Measurements from ENCODE around the gene ZC3H4.

Gene ZC3H4

GRCh38 chr19:47112166-47112996, 1.2 kb downstream of the ZC3H4 start:
- Histone ChIP-seq H3K4me1 (ENCODE audit: insufficient read depth, low read length) (peaks cover 30% of the 10 kb centered on the region), H3K27ac (ENCODE audit: low read depth, low read length) (peak overlapping the region; percentile 100), H3K9ac (ENCODE audit: low read length) (peak overlapping the region; percentile 99), H3K36me3 (ENCODE audit: insufficient read depth, low read length) (peaks cover 5% of the 10 kb centered on the region), H3K4me3 (ENCODE audit: low read depth in 1 of 2, low read length in 2 of 2) (peak overlapping the region; percentile 84 to 90), H3K9me3 (ENCODE audit: low read length) (no peaks in the 10 kb centered on the region), H3K27me3 (ENCODE audit: control insufficient read depth in 1 of 2, insufficient read depth in 2 of 2, low read length in 2 of 2) (no peaks in the 10 kb centered on the region)

DNA sequence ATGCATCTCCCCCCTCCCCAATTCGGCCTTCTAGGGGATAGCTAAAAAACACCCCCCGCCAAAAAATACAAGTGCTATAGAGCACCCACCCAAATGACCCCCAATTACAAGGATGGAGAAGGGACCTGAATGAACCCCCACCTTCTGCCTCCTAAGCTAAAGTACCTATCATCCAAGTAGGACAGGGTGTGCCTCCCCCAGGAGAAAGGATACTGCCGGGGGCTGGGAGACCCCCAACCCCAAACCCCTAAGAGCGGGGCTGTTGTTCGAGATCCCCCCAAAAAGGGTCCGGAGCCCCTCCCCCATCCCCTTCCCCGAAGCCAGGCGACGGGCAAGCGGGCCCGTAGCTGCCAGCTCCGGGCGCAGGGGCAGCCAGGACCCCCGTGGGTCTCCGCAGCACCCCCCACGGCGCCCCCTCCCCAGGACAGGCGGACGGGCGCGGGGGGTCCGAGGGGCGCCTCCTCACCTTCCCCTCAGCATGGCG, 1.9 kb downstream of the ZC3H4 start:
- Histone ChIP-seq H3K27ac (ENCODE audit: low read depth, low read length) (peak overlapping the region; percentile 100), H3K36me3 (ENCODE audit: insufficient read depth, low read length) (peaks cover 5% of the 10 kb centered on the region), H3K4me1 (ENCODE audit: insufficient read depth, low read length) (peaks cover 37% of the 10 kb centered on the region), H3K9ac (ENCODE audit: low read length) (peak overlapping the region; percentile 99), H3K4me3 (ENCODE audit: low read depth in 1 of 2, low read length in 2 of 2) (peak overlapping the region; percentile 84), H3K27me3 (ENCODE audit: control insufficient read depth in 1 of 2, insufficient read depth in 2 of 2, low read length in 2 of 2) (no peaks in the 10 kb centered on the region), H3K9me3 (ENCODE audit: low read length) (no peaks in the 10 kb centered on the region)

- Histone ChIP-seq H3K9ac (ENCODE audit: low read length) (peak overlapping the region; percentile 99), H3K27me3 (ENCODE audit: control insufficient read depth in 1 of 2, insufficient read depth in 2 of 2, low read length in 2 of 2) (no peaks in the 10 kb centered on the region), H3K4me1 (ENCODE audit: insufficient read depth, low read length) (peaks cover 43% of the 10 kb centered on the region), H3K27ac (ENCODE audit: low read depth, low read length) (peak overlapping the region; percentile 100), H3K9me3 (ENCODE audit: low read length) (no peaks in the 10 kb centered on the region), H3K4me3 (ENCODE audit: low read depth in 1 of 2, low read length in 2 of 2) (peak overlapping the region; percentile 84), H3K36me3 (ENCODE audit: insufficient read depth, low read length) (peaks cover 5% of the 10 kb centered on the region)
Observed at GRCh38 chr19:47111006-47111621, 2.5 kb downstream of the ZC3H4 start.

DNA sequence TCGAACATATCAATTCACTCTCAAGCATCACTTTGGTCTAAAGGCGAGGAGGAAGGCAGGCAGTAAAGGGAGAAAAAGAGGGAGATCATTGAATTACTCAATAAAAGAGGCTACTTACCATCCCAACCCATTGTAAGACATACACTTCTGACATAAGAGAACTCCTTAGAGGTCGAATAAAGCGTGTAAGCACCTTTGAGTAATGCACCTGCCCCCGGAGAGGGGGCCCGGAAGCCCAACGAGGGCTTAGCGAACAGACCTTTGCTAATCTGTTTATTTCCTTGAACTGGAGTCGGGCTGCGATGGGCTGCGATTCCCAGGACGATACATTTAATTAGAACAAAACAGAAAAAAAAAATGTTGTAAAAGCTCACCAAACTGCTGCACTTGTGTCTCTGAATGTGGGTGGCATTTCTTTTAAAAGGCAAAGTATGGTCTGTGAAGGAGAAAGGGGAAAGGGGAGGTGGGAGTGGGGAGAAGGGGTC, 3.0 kb downstream of the ZC3H4 start:
- Histone ChIP-seq H3K9ac (ENCODE audit: low read length) (peak overlapping the region; percentile 99), H3K27ac (ENCODE audit: low read depth, low read length) (peak overlapping the region; percentile 100), H3K4me3 (ENCODE audit: low read depth in 1 of 2, low read length in 2 of 2) (peak overlapping the region; percentile 84), H3K9me3 (ENCODE audit: low read length) (no peaks in the 10 kb centered on the region), H3K27me3 (ENCODE audit: control insufficient read depth in 1 of 2, insufficient read depth in 2 of 2, low read length in 2 of 2) (no peaks in the 10 kb centered on the region), H3K36me3 (ENCODE audit: insufficient read depth, low read length) (peaks cover 5% of the 10 kb centered on the region), H3K4me1 (ENCODE audit: insufficient read depth, low read length) (peaks cover 48% of the 10 kb centered on the region)

DNA sequence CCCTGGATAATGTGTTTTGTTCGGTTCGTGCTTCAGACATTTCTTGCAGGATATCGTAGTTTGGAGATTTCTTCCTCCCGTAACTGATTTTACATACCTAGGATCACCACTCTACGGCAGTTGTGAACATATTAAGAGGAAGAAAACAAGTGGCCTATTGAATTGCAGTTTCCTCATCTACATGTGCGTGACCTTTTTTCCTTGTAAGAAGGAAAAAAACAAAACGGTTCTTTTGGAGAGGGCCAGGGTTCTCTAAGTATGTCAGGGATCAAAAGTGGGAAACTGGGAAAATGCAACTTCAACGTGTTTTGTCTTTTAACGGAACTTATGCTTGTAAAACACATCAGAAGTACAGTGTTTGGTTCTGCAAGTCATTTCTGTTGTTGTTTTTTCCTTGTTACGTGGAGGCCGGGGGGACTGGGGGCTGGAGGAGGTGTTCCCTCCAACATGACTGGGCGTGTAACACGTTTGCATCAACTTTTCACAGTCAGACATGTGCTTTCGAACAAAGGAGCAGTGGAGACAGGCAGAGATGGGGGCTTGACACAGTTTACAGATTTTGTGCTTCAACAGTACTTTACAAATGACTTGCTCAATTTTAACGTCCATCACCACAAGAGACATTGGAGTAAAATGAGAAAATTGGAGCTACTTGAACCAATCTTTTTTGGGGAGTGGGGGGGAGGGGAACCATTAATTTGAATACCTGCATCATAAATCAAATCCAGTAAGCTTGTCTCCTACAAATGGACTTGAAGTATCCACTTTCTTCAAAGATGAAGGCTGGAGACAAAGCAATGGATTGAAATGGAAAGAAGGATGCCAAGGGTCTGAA, 3.8 kb downstream of the ZC3H4 start:
- H3K27ac ChIP-seq (ENCODE audit: low read depth, low read length) = peak overlapping the region; percentile 100
- H3K9me3 ChIP-seq (ENCODE audit: low read length) = no peaks in the 10 kb centered on the region
- peaks cover 5% of the 10 kb centered on the region for H3K36me3 ChIP-seq (ENCODE audit: insufficient read depth, low read length)
- peak overlapping the region; percentile 99 for H3K9ac ChIP-seq (ENCODE audit: low read length)
- no peaks in the 10 kb centered on the region for H3K27me3 ChIP-seq (ENCODE audit: control insufficient read depth in 1 of 2, insufficient read depth in 2 of 2, low read length in 2 of 2)
- peak overlapping the region; percentile 84 for H3K4me3 ChIP-seq (ENCODE audit: low read depth in 1 of 2, low read length in 2 of 2)
- peaks cover 56% of the 10 kb centered on the region for H3K4me1 ChIP-seq (ENCODE audit: insufficient read depth, low read length)

DNA sequence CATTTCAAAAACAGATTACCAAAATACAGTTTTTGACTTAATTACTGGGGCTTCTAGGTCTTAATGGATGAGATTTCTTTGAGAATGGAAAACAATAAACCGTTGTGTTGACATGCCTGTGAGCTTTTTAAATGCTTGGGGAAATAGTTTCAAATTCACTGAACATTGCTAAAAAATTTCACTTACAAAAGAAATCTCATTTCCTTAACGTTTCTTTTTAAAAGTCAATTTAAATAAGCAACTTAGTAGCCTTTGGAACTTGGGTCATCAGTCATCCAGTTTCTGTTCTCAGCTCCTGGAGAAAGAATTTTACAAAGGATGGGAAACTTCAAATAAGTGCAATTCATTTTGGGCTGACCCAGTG, 4.4 kb downstream of the ZC3H4 start:
- Histone ChIP-seq H3K9ac (ENCODE audit: low read length) (no peak overlapping the region), H3K27me3 (ENCODE audit: control insufficient read depth in 1 of 2, insufficient read depth in 2 of 2, low read length in 2 of 2) (no peaks in the 10 kb centered on the region), H3K4me1 (ENCODE audit: insufficient read depth, low read length) (peaks cover 58% of the 10 kb centered on the region), H3K36me3 (ENCODE audit: insufficient read depth, low read length) (peaks cover 5% of the 10 kb centered on the region), H3K27ac (ENCODE audit: low read depth, low read length) (peak overlapping the region; percentile 100), H3K4me3 (ENCODE audit: low read depth in 1 of 2, low read length in 2 of 2) (no peak overlapping the region), H3K9me3 (ENCODE audit: low read length) (no peaks in the 10 kb centered on the region)

DNA sequence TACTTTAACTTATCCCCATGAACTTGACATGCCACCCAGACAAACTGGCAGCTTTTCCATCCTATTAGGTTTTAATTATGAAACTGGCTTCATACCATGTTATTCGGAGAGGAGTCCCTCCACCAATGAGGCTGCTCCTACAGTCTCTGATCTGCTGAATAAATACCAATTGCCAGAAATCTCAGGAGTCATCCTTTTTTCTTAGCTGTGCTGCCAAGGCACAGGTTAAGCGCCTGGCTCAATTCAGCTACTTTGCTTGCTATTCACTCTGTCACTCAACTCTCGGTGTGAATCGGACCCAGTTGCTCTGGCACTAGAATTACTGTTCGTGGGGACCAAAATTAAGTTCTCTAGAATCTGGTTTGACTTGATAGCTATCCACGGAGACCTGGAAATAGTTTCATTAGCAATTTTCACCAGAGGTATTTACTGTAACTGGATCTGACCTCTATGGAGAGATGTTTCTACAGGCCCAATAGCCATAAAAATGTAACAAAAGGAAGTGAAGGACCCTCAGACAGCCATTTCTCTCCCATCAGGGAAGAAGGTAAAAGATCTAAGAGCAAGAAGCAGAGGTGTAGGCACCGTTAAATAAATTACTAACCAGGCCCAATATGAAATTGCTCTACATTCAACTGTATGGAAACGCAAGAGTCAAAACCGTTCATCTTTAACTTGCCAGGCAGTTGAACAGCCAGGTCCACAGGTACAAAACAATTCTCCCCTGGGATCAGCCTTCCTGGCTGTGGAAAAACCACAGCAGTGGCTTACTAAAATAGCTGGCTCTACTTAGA, 5.4 kb downstream of the ZC3H4 start:
- Histone ChIP-seq H3K4me1 (ENCODE audit: insufficient read depth, low read length) (peaks cover 54% of the 10 kb centered on the region), H3K27ac (ENCODE audit: low read depth, low read length) (peak overlapping the region; percentile 100), H3K27me3 (ENCODE audit: control insufficient read depth in 1 of 2, insufficient read depth in 2 of 2, low read length in 2 of 2) (no peaks in the 10 kb centered on the region), H3K9ac (ENCODE audit: low read length) (no peak overlapping the region), H3K36me3 (ENCODE audit: insufficient read depth, low read length) (peaks cover 5% of the 10 kb centered on the region), H3K9me3 (ENCODE audit: low read length) (no peaks in the 10 kb centered on the region), H3K4me3 (ENCODE audit: low read depth in 1 of 2, low read length in 2 of 2) (peak overlapping the region in 1 of 2 donors; percentile 2)

GRCh38 chr19:47107202-47107952, 6.2 kb downstream of the ZC3H4 start:
- Histone ChIP-seq H3K4me1 (ENCODE audit: insufficient read depth, low read length) (peaks cover 60% of the 10 kb centered on the region), H3K27ac (ENCODE audit: low read depth, low read length) (peak overlapping the region; percentile 100), H3K9ac (ENCODE audit: low read length) (peak overlapping the region; percentile 19), H3K4me3 (ENCODE audit: low read depth in 1 of 2, low read length in 2 of 2) (peak overlapping the region in 1 of 2 donors; percentile 5), H3K27me3 (ENCODE audit: control insufficient read depth in 1 of 2, insufficient read depth in 2 of 2, low read length in 2 of 2) (no peaks in the 10 kb centered on the region), H3K36me3 (ENCODE audit: insufficient read depth, low read length) (peaks cover 5% of the 10 kb centered on the region), H3K9me3 (ENCODE audit: low read length) (no peaks in the 10 kb centered on the region)

GRCh38 chr19:47106821-47107201, 6.8 kb downstream of the ZC3H4 start:
- H3K9me3 ChIP-seq (ENCODE audit: low read length) = no peaks in the 10 kb centered on the region
- H3K9ac ChIP-seq (ENCODE audit: low read length) = peak overlapping the region; percentile 19
- peak overlapping the region in 1 of 2 donors; percentile 5 for H3K4me3 ChIP-seq (ENCODE audit: low read depth in 1 of 2, low read length in 2 of 2)
- H3K27me3 ChIP-seq (ENCODE audit: control insufficient read depth in 1 of 2, insufficient read depth in 2 of 2, low read length in 2 of 2) = no peaks in the 10 kb centered on the region
- peaks cover 5% of the 10 kb centered on the region for H3K36me3 ChIP-seq (ENCODE audit: insufficient read depth, low read length)
- peak overlapping the region; percentile 100 for H3K27ac ChIP-seq (ENCODE audit: low read depth, low read length)
- peaks cover 66% of the 10 kb centered on the region for H3K4me1 ChIP-seq (ENCODE audit: insufficient read depth, low read length)

- Histone ChIP-seq H3K9me3 (ENCODE audit: low read length) (no peaks in the 10 kb centered on the region), H3K27ac (ENCODE audit: low read depth, low read length) (peak overlapping the region; percentile 100), H3K27me3 (ENCODE audit: control insufficient read depth in 1 of 2, insufficient read depth in 2 of 2, low read length in 2 of 2) (no peaks in the 10 kb centered on the region), H3K4me1 (ENCODE audit: insufficient read depth, low read length) (peaks cover 66% of the 10 kb centered on the region), H3K9ac (ENCODE audit: low read length) (no peak overlapping the region), H3K4me3 (ENCODE audit: low read depth in 1 of 2, low read length in 2 of 2) (peak overlapping the region in 1 of 2 donors; percentile 2), H3K36me3 (ENCODE audit: insufficient read depth, low read length) (peaks cover 5% of the 10 kb centered on the region)
Observed at GRCh38 chr19:47105874-47106273, 7.7 kb downstream of the ZC3H4 start.

Measured in muscle layer of colon (tissue), 2 donors.